SK-N-SH treated with all-trans-retinoic acid at 6 μM for 48 hours (cell line): ENCODE data around the gene SCLT1.

Experiments
- ATAC-seq: fragments of 200-7000 bp; cut with Tn5 transposase; 3 replicates; pipeline ENCODE4 v1.9.1; 2020; ENCODE audit warnings: mild to moderate bottlenecking, moderate library complexity
- ARNTL ChIP-seq: fragments of 450-650 bp; formaldehyde crosslinking; IDR thresholded peaks from 2 replicates; pipeline ENCODE4 v1.5.0; 2020; ENCODE audit warnings: low read depth, mild to moderate bottlenecking, moderate library complexity, borderline replicate concordance
- BACH2 ChIP-seq: fragments of 250-450 bp; sonication (Bioruptor Pico); IDR thresholded peaks from 2 replicates; pipeline ENCODE4 v1.9.0; 2021; ENCODE audit warnings: mild to moderate bottlenecking, borderline replicate concordance
- CSDC2 ChIP-seq: fragments of 250-450 bp; sonication (Bioruptor Pico); IDR thresholded peaks from 2 replicates; pipeline ENCODE4 v1.5.0; 2020; ENCODE audit warnings: mild to moderate bottlenecking, moderate library complexity
- GLIS3 ChIP-seq: fragments of 250-450 bp; sonication (Bioruptor Pico); IDR thresholded peaks from 2 replicates; pipeline ENCODE4 v1.5.0; 2020; ENCODE audit warnings: mild to moderate bottlenecking, moderate library complexity
- OSR1 ChIP-seq: fragments of 250-450 bp; sonication (Bioruptor Pico); IDR thresholded peaks from 2 replicates; pipeline ENCODE4 v1.8.0; 2022; ENCODE audit warnings: moderate library complexity, mild to moderate bottlenecking, inconsistent platforms
- POU6F1 ChIP-seq: fragments of 250-450 bp; sonication (Bioruptor Pico); IDR thresholded peaks from 2 replicates; pipeline ENCODE4 v1.8.0; 2021; ENCODE audit warnings: low read depth, mild to moderate bottlenecking, moderate library complexity, borderline replicate concordance
- PPARA ChIP-seq: fragments of 250-450 bp; sonication (Bioruptor Pico); IDR thresholded peaks from 2 replicates; pipeline ENCODE4 v1.5.0; 2020; ENCODE audit warnings: mild to moderate bottlenecking, borderline replicate concordance
- RARB ChIP-seq: fragments of 250-450 bp; sonication (Bioruptor Pico); IDR thresholded peaks from 2 replicates; pipeline ENCODE4 v1.8.0; 2021; ENCODE audit warnings: mild to moderate bottlenecking, moderate library complexity
- SNAI2 ChIP-seq: fragments of 250-450 bp; sonication (Bioruptor Pico); IDR thresholded peaks from 2 replicates; pipeline ENCODE4 v1.5.0; 2020; ENCODE audit warnings: mild to moderate bottlenecking, moderate library complexity
- TSHZ2 ChIP-seq: fragments of 250-450 bp; sonication (Bioruptor Pico); IDR thresholded peaks from 2 replicates; pipeline ENCODE4 v1.5.0; 2020; ENCODE audit warnings: mild to moderate bottlenecking, moderate library complexity
- ZC3H10 ChIP-seq: fragments of 250-450 bp; sonication (Bioruptor Pico); IDR thresholded peaks from 2 replicates; pipeline ENCODE4 v1.5.1; 2021; ENCODE audit warnings: mild to moderate bottlenecking, moderate library complexity
- ZFP3 ChIP-seq: fragments of 250-450 bp; sonication (Bioruptor Pico); IDR thresholded peaks from 2 replicates; pipeline ENCODE4 v1.5.0; 2020; ENCODE audit warnings: mild to moderate bottlenecking, moderate library complexity
- ZFP30 ChIP-seq: fragments of 450-650 bp; formaldehyde crosslinking; IDR thresholded peaks from 2 replicates; pipeline ENCODE4 v1.5.0; 2022; ENCODE audit warnings: mild to moderate bottlenecking, moderate library complexity
- ZNF565 ChIP-seq: fragments of 450-650 bp; formaldehyde crosslinking; conservative IDR thresholded peaks from 2 replicates; pipeline ENCODE4 v1.5.0; 2020; ENCODE audit warnings: low read depth, mild to moderate bottlenecking, moderate library complexity
- ZNF70 ChIP-seq: fragments of 450-650 bp; formaldehyde crosslinking; IDR thresholded peaks from 2 replicates; pipeline ENCODE4 v1.5.0; 2020; ENCODE audit warnings: mild to moderate bottlenecking, moderate library complexity
- ZNF8 ChIP-seq: fragments of 450-650 bp; formaldehyde crosslinking; IDR thresholded peaks from 2 replicates; pipeline ENCODE4 v1.5.0; 2020; ENCODE audit warnings: mild to moderate bottlenecking, moderate library complexity
- TF ChIP-seq, protein P1 (sequence below): fragments of 250-450 bp; sonication (Bioruptor Pico); IDR thresholded peaks from 2 replicates; pipeline ENCODE4 v1.5.1; 2021; ENCODE audit warnings: mild to moderate bottlenecking, moderate library complexity
- TF ChIP-seq, protein P2 (sequence below): fragments of 250-450 bp; sonication (Bioruptor Pico); IDR thresholded peaks from 2 replicates; pipeline ENCODE4 v1.8.0; 2020; ENCODE audit warnings: mild to moderate bottlenecking, moderate library complexity, borderline replicate concordance

SCLT1 gene

GRCh38 chr4:129037093-129037492, 56.2 kb downstream of the SCLT1 start:
- ATAC-seq: no peak
- TF ChIP-seq SNAI2: no peak
- TF ChIP-seq ZC3H10 (CRISPR knock-in tag): no peak
- TF ChIP-seq, protein P1, sequence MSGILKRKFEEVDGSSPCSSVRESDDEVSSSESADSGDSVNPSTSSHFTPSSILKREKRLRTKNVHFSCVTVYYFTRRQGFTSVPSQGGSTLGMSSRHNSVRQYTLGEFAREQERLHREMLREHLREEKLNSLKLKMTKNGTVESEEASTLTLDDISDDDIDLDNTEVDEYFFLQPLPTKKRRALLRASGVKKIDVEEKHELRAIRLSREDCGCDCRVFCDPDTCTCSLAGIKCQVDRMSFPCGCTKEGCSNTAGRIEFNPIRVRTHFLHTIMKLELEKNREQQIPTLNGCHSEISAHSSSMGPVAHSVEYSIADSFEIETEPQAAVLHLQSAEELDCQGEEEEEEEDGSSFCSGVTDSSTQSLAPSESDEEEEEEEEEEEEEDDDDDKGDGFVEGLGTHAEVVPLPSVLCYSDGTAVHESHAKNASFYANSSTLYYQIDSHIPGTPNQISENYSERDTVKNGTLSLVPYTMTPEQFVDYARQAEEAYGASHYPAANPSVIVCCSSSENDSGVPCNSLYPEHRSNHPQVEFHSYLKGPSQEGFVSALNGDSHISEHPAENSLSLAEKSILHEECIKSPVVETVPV (CRISPR knock-in tag): no peak
- TF ChIP-seq ARNTL: no peak
- no peak for TF ChIP-seq ZFP3
- no peak for TF ChIP-seq POU6F1 (CRISPR knock-in tag)
- no peak for TF ChIP-seq TSHZ2 (CRISPR knock-in tag)
- TF ChIP-seq CSDC2: no peak
- TF ChIP-seq, protein P2, sequence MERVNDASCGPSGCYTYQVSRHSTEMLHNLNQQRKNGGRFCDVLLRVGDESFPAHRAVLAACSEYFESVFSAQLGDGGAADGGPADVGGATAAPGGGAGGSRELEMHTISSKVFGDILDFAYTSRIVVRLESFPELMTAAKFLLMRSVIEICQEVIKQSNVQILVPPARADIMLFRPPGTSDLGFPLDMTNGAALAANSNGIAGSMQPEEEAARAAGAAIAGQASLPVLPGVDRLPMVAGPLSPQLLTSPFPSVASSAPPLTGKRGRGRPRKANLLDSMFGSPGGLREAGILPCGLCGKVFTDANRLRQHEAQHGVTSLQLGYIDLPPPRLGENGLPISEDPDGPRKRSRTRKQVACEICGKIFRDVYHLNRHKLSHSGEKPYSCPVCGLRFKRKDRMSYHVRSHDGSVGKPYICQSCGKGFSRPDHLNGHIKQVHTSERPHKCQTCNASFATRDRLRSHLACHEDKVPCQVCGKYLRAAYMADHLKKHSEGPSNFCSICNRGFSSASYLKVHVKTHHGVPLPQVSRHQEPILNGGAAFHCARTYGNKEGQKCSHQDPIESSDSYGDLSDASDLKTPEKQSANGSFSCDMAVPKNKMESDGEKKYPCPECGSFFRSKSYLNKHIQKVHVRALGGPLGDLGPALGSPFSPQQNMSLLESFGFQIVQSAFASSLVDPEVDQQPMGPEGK (CRISPR knock-in tag): no peak
- TF ChIP-seq OSR1: no peak
- no peak for TF ChIP-seq BACH2 (CRISPR knock-in tag)
- no peak for TF ChIP-seq ZNF8 (CRISPR knock-in tag)
- no peak for TF ChIP-seq RARB (CRISPR knock-in tag)
- TF ChIP-seq ZFP30 (CRISPR knock-in tag): no peak
- no peak for TF ChIP-seq GLIS3 (CRISPR knock-in tag)
- no peak for TF ChIP-seq PPARA (CRISPR knock-in tag)
- TF ChIP-seq ZNF565 (CRISPR knock-in tag): no peak
- no peak for TF ChIP-seq ZNF70

DNA sequence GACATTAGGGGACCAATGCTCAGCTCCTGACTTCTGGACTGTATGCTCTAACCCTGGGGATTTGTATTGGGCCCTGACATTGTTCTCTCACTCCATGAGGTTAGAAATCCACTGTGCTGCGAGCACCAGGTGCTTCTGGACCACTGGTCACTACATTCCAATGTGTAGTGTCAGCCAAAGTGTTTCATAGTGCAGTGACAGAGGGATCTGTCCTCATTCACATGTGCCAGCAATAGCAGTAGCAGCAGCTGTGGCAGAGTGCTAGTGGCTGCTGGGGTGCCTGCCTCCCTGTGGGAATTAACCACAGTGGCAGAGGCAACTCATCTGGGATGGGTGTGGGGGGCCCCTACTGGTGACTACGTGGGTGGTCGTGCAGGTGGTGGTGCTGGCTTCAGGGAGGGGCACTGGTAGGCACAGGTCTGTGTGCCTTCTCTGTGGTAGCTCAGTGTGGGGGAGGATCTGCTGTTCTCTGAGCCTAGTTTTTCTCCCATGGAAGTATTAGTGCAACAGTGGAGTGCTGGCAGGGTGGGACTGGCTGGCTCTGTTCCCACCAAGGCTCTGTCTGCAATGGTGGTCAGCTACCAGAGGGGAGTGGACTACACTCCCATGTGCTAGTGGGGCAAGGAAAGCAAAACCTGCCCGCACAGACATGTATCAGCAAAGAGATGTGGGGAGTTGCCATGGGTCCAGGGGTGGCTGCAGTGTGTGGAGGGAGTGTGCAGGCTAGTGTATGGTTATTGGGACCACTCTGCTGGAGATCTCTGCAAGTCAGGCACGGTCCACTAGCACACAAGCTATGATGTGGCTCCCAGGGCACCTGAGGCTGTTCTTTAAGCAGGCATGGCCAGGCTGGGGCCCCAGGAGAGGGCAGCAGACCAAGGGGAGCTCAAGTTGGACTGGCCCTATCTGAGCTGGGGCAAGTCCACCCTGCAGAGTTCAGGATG, 78.5 kb downstream of the SCLT1 start:
- ATAC-seq: no peak

More for the DNA sequence above, 78.5 kb downstream of the SCLT1 start:
- TF ChIP-seq TSHZ2 (CRISPR knock-in tag): no peak
- TF ChIP-seq ZC3H10 (CRISPR knock-in tag): no peak
- no peak for TF ChIP-seq CSDC2
- TF ChIP-seq OSR1: no peak
- TF ChIP-seq, all 23 proteins: peak for 0
